Endothelial cell of umbilical vein (primary cell): ENCODE measurements around the gene CLDN3. TPM values are rescaled to one million over a fixed set of nuclear protein-coding genes. Genes with fewer than 3 reads are reported as not detected.

Experiments
- BruUV-seq: library from RNA; stranded (reverse); fragments of 400-500 nt; replicated peaks from 2 replicates; lab custom pipeline; 2021; lab: Mats Ljungman, UMichigan
- CTCF ChIA-PET: fragments of 300-600, 350-600 bp; sonication (Branson Sonifier 250); formaldehyde crosslinking; loops from one replicate; lab custom pipeline; 2021; ENCODE audit warnings: antibody characterized with exemption, inconsistent platforms; lab: Charles Lee
- POLR2A ChIA-PET: fragments of 300-600, 350-600 bp; sonication (Branson Sonifier 250); formaldehyde crosslinking; loops from one replicate; lab custom pipeline; 2021; ENCODE audit warnings: antibody characterized with exemption, inconsistent platforms; lab: Charles Lee
- DNase-seq: peaks from one replicate; pipeline ENCODE4 v3.0.0-alpha.2; 2011; ENCODE audit warnings: low read depth, low spot score
- FAIRE-seq: peaks from 2 replicates; lab custom pipeline; 2011; peaks lifted over from hg19 to GRCh38; lab: Jason Lieb, UNC
- H2AFZ ChIP-seq: 2 replicates; pipeline ENCODE4 v1.6.0; 2012; ENCODE audit warnings: low read depth, low read length, control low read depth, inconsistent platforms
- H3K27ac ChIP-seq: 2 replicates; pipeline ENCODE4 v1.5.1; 2011; ENCODE audit warnings: low read depth, mild to moderate bottlenecking, control low read depth, low read length, moderate library complexity; ENCODE audit not compliant: insufficient read depth
- H3K27me3 ChIP-seq, 2 experiments: 2 replicates each; pipeline versions ENCODE4 v1.6.0 to v1.6.1; 2011; ENCODE audit warnings: low read length in 2 of 2, mixed read lengths in 1 of 2; ENCODE audit not compliant: control insufficient read depth in 2 of 2, insufficient read depth in 2 of 2
- H3K36me3 ChIP-seq, 2 experiments: 2 replicates in 1 of 2; 3 replicates in 1 of 2; pipeline ENCODE4 v1.5.1; 2011; ENCODE audit warnings: low read length in 2 of 2, mild to moderate bottlenecking in 1 of 2, moderate library complexity in 1 of 2; ENCODE audit not compliant: control insufficient read depth in 2 of 2, insufficient read depth in 2 of 2; ENCODE audit errors: extremely low read depth in 1 of 2
- H3K4me1 ChIP-seq: 3 replicates; pipeline ENCODE4 v1.5.1; 2011; ENCODE audit warnings: mild to moderate bottlenecking, low read length; ENCODE audit not compliant: control insufficient read depth, insufficient read depth; ENCODE audit errors: extremely low read depth
- H3K4me2 ChIP-seq: 2 replicates; pipeline ENCODE4 v1.6.1; 2011; ENCODE audit warnings: low read length, control low read depth, mixed read lengths; ENCODE audit not compliant: insufficient read depth
- H3K4me3 ChIP-seq, 3 experiments: fragments of 200-600 bp in 1 of 3; sonication (generic), shearing (Covaris generic) in 1 of 3; replicated peaks in 1 of 3; 2 replicates each; pipeline ENCODE4 v1.5.1; 2011 to 2016; ENCODE audit warnings: control low read depth in 3 of 3, low read length in 3 of 3, mild to moderate bottlenecking in 2 of 3, inconsistent platforms in 1 of 3, low read depth in 1 of 3, moderate library complexity in 1 of 3; ENCODE audit not compliant: insufficient read depth in 1 of 3
- H3K79me2 ChIP-seq: 2 replicates; pipeline ENCODE4 v1.6.0; 2012; ENCODE audit warnings: low read length, inconsistent platforms; ENCODE audit not compliant: control insufficient read depth, insufficient read depth
- H3K9ac ChIP-seq: replicated peaks from 2 replicates; pipeline ENCODE3; 2011; ENCODE audit warnings: low read length, control low read depth; ENCODE audit not compliant: insufficient read depth; ENCODE audit errors: extremely low read depth
- H3K9me1 ChIP-seq: replicated peaks from 3 replicates; pipeline ENCODE4 v1.6.0; 2011; ENCODE audit warnings: mild to moderate bottlenecking, low read length; ENCODE audit not compliant: control insufficient read depth, insufficient read depth; ENCODE audit errors: extremely low read depth
- H3K9me3 ChIP-seq: replicated peaks from 2 replicates; pipeline ENCODE4 v1.5.1; 2012; ENCODE audit warnings: low read length, inconsistent platforms; ENCODE audit not compliant: control insufficient read depth, insufficient read depth
- H4K20me1 ChIP-seq: replicated peaks from 2 replicates; pipeline ENCODE3; 2011; ENCODE audit warnings: mild to moderate bottlenecking, low read length; ENCODE audit not compliant: control insufficient read depth, insufficient read depth; ENCODE audit errors: extremely low read depth
- CTCF ChIP-seq, 2 donors: IDR thresholded peaks; 1 replicate in 1 of 2; 2 replicates in 1 of 2; pipeline ENCODE4 v1.5.1; 2011; ENCODE audit warnings: low read length in 2 of 2, mild to moderate bottlenecking in 2 of 2, moderate library complexity in 2 of 2, control low read depth in 1 of 2, inconsistent platforms in 1 of 2, low read depth in 1 of 2; ENCODE audit not compliant: insufficient read depth in 1 of 2; ENCODE audit errors: extremely low read depth in 1 of 2
- FOS ChIP-seq: IDR thresholded peaks from 2 replicates; pipeline ENCODE4 v1.6.1; 2011; ENCODE audit warnings: mild to moderate bottlenecking, low read length, moderate library complexity, borderline replicate concordance; ENCODE audit not compliant: insufficient read depth
- JUN ChIP-seq: IDR thresholded peaks from 2 replicates; pipeline ENCODE4 v1.6.1; 2011; ENCODE audit warnings: borderline replicate concordance, low read depth; ENCODE audit not compliant: insufficient read length, insufficient read depth
- MAX ChIP-seq: IDR thresholded peaks from 2 replicates; pipeline ENCODE4 v1.6.1; 2011; ENCODE audit not compliant: insufficient read depth, insufficient read length
- MYC ChIP-seq: IDR thresholded peaks from one replicate; pipeline ENCODE4 v1.6.1; 2011; ENCODE audit warnings: mild to moderate bottlenecking, low read depth, low read length
- POLR2AphosphoS5 ChIP-seq: IDR thresholded peaks from 2 replicates; pipeline ENCODE4 v1.6.1; 2012; ENCODE audit warnings: low read depth, mild to moderate bottlenecking, control low read depth, low read length, moderate library complexity; ENCODE audit not compliant: insufficient read depth
- dilution Hi-C: fragments of 300-500 bp; cut with MboI; formaldehyde crosslinking; loops from one replicate; pipeline ENCODE4 v1.15.0; 2019; ENCODE audit warnings: low sequenced_read_pairs; ENCODE audit not compliant: extremely low pct_ligation_motif_present
- intact Hi-C: fragments of 100-400 bp; cut with micrococcal nuclease; formaldehyde crosslinking; loops from one replicate; pipeline ENCODE4 v1.10.0; 2022
- polyA plus RNA-seq, 4 experiments: library from polyadenylated mRNA; depleted of rRNA in 3 of 4; stranded (reverse) in 3 of 4; unstranded in 1 of 4; fragments of >200 nt; gene quantifications; 2 replicates each; pipeline versions ENCODE4 v1.2.1 to v1.2.3, GENCODE V29; 2011 to 2012; ENCODE audit warnings: missing spikeins in 1 of 4
- total RNA-seq: library from RNA; stranded (reverse); gene quantifications from 2 replicates; pipeline ENCODE4 v1.2.3, GENCODE V29; 2021

CLDN3 gene
- total and polyA plus RNA-seq, 2 donors (not counting 3 experiments of a cell fraction or from before 2014, with no cell fraction given), result 0.62 to 1.9 TPM

- Histone ChIP-seq H3K9ac (no peak overlapping the region), H3K36me3 (no peaks in the 10 kb centered on the region), H3K4me2 (no peak overlapping the region), H3K27ac (no peak overlapping the region), H3K4me1 (peaks cover 6% of the 10 kb centered on the region), H3K9me3 (no peaks in the 10 kb centered on the region), H2AFZ (no peak overlapping the region), H3K79me2 (no peaks in the 10 kb centered on the region), H4K20me1 (no peaks in the 10 kb centered on the region), H3K4me3 (no peak overlapping the region), H3K9me1 (no peaks in the 10 kb centered on the region), H3K27me3 (no peaks in the 10 kb centered on the region)
- dilution Hi-C loops (no loop called here), intact Hi-C loops (no loop called here)
- ChIA-PET POLR2A (no interaction called here), CTCF (interaction anchor here (1.0 kb wide), 1 partner anchor 9 kb away, joined by 3 read pairs; no protein-coding TSS in a partner anchor)
- TF ChIP-seq MAX (no peak), MYC (no peak), POLR2AphosphoS5 (no peak), JUN (no peak), CTCF (IDR thresholded peaks at IDR 0.05; ENCODE audit: extremely low read depth in 1 of 2, insufficient read depth in 1 of 2, low read depth in 1 of 2, low read length in 2 of 2) (no peak), FOS (no peak)
- FAIRE-seq, result no peak
- DNase-seq, result no peak
- no TSS peak for BruUV-seq
These were observed 27.1 kb downstream of the CLDN3 start for GRCh38 chr7:73742753-73743641.
